Activated T-cell treated with anti-CD3 and anti-CD28 coated beads, Interleukin-2, amount 50 U/mL, for 72 hours (primary cell): ENCODE measurements around the gene SHISAL2B. TPM values are rescaled to one million over a fixed set of nuclear protein-coding genes. Genes with fewer than 3 reads are reported as not detected.
"Not testable (repeated sequence)": the region's sequence is repeated elsewhere in the genome, so short reads cannot be mapped to it uniquely, and the experiment has no call there.

Experiments
- ATAC-seq, 2 donors: fragments of 150-1000 bp; cut with Tn5 transposase; replicated peaks in 1 of 2; 2 replicates each; pipeline ENCODE4 v1.10.0; 2021; ENCODE audit warnings: moderate library complexity in 2 of 2, mild to moderate bottlenecking in 1 of 2
- DNase-seq, 2 donors: peaks; one replicate each; pipeline ENCODE4 v3.0.0; 2021 to 2022; ENCODE audit warnings: mixed read lengths in 1 of 2
- H3K27ac Mint-ChIP-seq: one replicate; pipeline ENCODE4 v1.8.0; 2022; ENCODE audit warnings: mild to moderate bottlenecking, moderate library complexity, mixed read lengths
- H3K27me3 Mint-ChIP-seq: one replicate; pipeline ENCODE4 v1.8.0; 2022; ENCODE audit warnings: low read depth, mixed read lengths
- H3K36me3 Mint-ChIP-seq, 2 donors: one replicate each; pipeline ENCODE4 v1.8.0; 2022; ENCODE audit warnings: mixed read lengths in 2 of 2, mild to moderate bottlenecking in 1 of 2; ENCODE audit not compliant: insufficient read depth in 2 of 2
- H3K4me1 Mint-ChIP-seq: one replicate; pipeline ENCODE4 v1.8.0; 2022; ENCODE audit warnings: low read depth, mixed read lengths
- H3K4me3 Mint-ChIP-seq, 2 donors: one replicate each; pipeline ENCODE4 v1.8.0; 2022; ENCODE audit warnings: mild to moderate bottlenecking in 2 of 2, mixed read lengths in 2 of 2, moderate library complexity in 2 of 2
- H3K9me3 Mint-ChIP-seq, 2 donors: one replicate each; pipeline ENCODE4 v1.8.0; 2022; ENCODE audit warnings: mixed read lengths in 2 of 2
- total RNA-seq, 2 donors: library from RNA; stranded (reverse); gene quantifications; one replicate each; pipeline ENCODE4 v1.2.3, GENCODE V29; 2022

The SHISAL2B gene
- total RNA-seq: not detected

DNA sequence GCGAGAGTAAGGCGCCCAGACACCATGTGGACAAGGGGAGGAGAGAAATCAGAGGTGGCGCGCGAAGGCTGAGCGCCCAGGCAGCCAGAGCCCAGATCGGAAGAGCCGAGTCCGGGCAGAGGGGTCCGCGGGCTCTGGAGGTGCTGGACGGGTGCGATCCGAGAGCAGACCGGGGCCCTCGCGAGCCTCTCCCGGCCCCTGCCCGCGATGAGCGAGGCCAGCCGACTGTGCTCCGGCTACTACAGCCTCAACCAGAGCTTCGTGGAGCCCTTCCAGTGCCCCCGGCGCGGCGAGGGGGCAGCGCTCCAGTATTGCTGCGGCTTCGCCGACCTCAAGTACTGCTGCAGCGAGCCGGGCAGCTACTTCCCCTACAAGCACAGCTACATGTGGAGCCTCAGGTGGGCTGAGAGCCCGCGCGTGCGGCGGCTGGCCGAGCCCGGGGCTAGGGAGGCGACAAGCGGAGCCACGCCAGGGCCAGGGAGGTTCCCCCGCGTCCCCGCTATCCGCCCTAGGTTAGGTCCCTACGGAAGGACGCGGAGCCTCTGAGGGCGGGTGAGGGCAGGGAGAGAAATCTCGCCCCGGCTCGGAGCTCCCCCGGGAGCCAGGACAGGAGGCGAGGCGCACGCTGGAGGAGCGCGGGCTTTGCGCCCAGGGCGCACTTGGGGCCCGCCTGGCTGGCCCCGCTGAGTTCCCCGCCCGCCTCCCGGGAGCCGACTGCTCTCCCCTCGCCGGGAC, at the start of gene SHISAL2B:
SHISAL2B (plus strand) TSS at position 87 of the 735 bp plus-strand sequence; CDS start at position 208, 121 bp downstream.
- Mint-ChIP-seq H3K27me3 (peaks cover 48% of the 10 kb centered on the region), H3K9me3 (no peaks in the 10 kb centered on the region), H3K36me3 (no peaks in the 10 kb centered on the region), H3K4me3 (peak within 1 kb of the TSS; percentile 76 to 84), H3K27ac (no peak within 1 kb of the TSS), H3K4me1 (peaks cover 8% of the 10 kb centered on the region)
- peak; percentile 39 to 41 for ATAC-seq
- DNase-seq: peak in 1 of 2 donors; percentile 4

DNA sequence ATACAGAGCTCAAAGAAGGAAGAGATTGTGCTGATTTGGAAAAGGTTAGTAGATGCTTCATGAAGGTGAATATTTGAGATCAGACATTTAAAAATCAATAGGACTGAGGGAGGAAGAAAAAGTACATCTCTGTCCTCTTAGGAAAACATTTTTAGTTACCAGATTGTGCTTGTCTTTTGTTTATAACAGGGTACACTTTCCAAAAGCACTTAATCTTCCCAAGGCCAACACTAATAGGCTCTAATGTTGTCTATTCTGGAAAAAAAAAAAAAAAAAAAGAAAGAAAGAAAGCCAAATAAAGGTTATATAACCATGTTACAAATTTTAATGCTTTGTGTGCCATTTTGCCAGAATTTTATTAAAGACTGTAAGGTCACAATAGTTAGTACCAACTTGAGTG, 45.5 kb upstream of the SHISAL2B start:
- no peaks in the 10 kb centered on the region for H3K9me3 Mint-ChIP-seq
- ATAC-seq (no peak), DNase-seq (no peak)
- H3K27ac Mint-ChIP-seq: no peak overlapping the region
- no peak overlapping the region for H3K4me3 Mint-ChIP-seq
- H3K4me1 Mint-ChIP-seq: no peaks in the 10 kb centered on the region
- H3K36me3 Mint-ChIP-seq: no peaks in the 10 kb centered on the region
- peaks cover under 1% of the 10 kb centered on the region for H3K27me3 Mint-ChIP-seq

GRCh38 chr5:64646169-64646568, 44.1 kb upstream of the SHISAL2B start:
- ATAC-seq: no peak
- DNase-seq: no peak
- no peak overlapping the region for H3K27ac Mint-ChIP-seq
- no peaks in the 10 kb centered on the region for H3K36me3 Mint-ChIP-seq
- no peak overlapping the region for H3K4me3 Mint-ChIP-seq
- no peaks in the 10 kb centered on the region for H3K27me3 Mint-ChIP-seq
- no peaks in the 10 kb centered on the region for H3K9me3 Mint-ChIP-seq
- H3K4me1 Mint-ChIP-seq: no peaks in the 10 kb centered on the region

DNA sequence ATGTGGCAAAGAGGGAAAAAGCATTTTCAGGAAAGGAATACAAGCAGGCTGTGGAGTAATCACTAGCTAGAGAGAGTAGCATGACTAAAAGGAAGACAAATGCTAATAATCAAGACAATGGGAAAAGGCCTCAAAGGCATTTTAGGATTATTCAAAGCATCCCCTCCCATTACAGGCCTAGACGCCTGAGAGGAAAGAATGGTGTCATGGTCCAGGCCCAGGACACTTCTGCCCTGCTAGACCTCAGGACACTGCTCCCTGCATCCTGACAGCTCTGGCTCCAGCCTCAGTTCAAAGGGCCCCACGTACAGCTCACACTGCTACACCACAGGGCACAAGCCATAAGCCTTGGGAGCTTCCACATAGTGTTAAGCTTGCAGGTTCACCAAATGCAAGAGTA, 40.8 kb upstream of the SHISAL2B start:
- Mint-ChIP-seq H3K27me3 (no peaks in the 10 kb centered on the region), H3K27ac (no peak overlapping the region), H3K36me3 (no peaks in the 10 kb centered on the region), H3K4me1 (no peaks in the 10 kb centered on the region), H3K4me3 (no peak overlapping the region), H3K9me3 (peaks cover 0 to 4% of the 10 kb centered on the region in 2 donors)
- DNase-seq (no peak), ATAC-seq (no peak)

DNA sequence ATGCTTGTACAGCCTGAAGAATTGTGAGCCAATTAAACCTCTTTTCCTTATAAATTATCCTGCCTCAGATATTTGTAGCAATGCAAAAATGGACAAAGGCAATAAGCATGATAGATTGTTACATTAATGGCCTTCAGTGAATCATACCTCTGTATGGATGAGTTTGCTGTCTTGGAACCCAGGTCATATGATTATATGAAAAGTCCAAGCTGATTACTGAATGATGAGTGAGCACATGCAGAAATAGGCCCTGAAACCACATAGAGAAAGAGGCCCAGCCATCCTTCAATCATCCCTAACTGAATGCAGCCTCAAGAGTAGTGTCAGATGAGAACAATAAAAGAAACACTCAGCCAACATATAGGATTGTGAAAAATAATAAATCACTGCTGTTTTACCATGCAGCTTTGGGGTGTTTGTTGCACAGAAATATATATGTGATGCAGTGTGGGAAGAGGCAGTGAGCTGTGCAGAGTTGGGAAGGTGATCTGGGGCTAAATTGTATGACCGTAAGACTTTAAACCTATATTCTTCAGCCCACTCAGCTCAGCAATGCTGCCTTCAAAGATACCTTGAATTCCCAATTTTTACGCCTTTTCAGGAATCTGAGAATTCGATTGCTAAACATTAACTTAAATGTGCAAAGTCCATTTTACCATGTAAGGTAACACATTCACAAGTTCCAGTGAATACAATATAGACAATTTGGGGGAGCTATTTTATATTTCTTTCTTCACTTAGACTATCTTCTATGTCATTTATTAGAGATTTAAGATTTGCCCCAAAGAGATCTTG, 36.3 kb upstream of the SHISAL2B start:
- no peaks in the 10 kb centered on the region for H3K4me1 Mint-ChIP-seq
- H3K9me3 Mint-ChIP-seq: peaks cover 1 to 8% of the 10 kb centered on the region in 2 donors
- no peak overlapping the region for H3K4me3 Mint-ChIP-seq
- ATAC-seq (no peak), DNase-seq (no peak)
- H3K27ac Mint-ChIP-seq: no peak overlapping the region
- H3K36me3 Mint-ChIP-seq: peaks cover 0 to 2% of the 10 kb centered on the region in 2 donors
- H3K27me3 Mint-ChIP-seq: no peaks in the 10 kb centered on the region

GRCh38 chr5:64654561-64654938, 35.8 kb upstream of the SHISAL2B start:
- no peaks in the 10 kb centered on the region for H3K4me1 Mint-ChIP-seq
- peaks cover 1 to 8% of the 10 kb centered on the region in 2 donors for H3K9me3 Mint-ChIP-seq
- no peaks in the 10 kb centered on the region for H3K27me3 Mint-ChIP-seq
- H3K4me3 Mint-ChIP-seq: no peak overlapping the region
- no peak overlapping the region for H3K27ac Mint-ChIP-seq
- ATAC-seq: no peak
- H3K36me3 Mint-ChIP-seq: peaks cover 0 to 2% of the 10 kb centered on the region in 2 donors
- no peak for DNase-seq

- DNase-seq (no peak), ATAC-seq (no peak)
- H3K27ac Mint-ChIP-seq: no peak overlapping the region
- peaks cover 0 to 2% of the 10 kb centered on the region in 2 donors for H3K36me3 Mint-ChIP-seq
- no peaks in the 10 kb centered on the region for H3K27me3 Mint-ChIP-seq
- H3K4me1 Mint-ChIP-seq: no peaks in the 10 kb centered on the region
- H3K9me3 Mint-ChIP-seq: peaks cover 1 to 8% of the 10 kb centered on the region in 2 donors
- H3K4me3 Mint-ChIP-seq: no peak overlapping the region
Measured at GRCh38 chr5:64655596-64655995, 34.7 kb upstream of the SHISAL2B start.

DNA sequence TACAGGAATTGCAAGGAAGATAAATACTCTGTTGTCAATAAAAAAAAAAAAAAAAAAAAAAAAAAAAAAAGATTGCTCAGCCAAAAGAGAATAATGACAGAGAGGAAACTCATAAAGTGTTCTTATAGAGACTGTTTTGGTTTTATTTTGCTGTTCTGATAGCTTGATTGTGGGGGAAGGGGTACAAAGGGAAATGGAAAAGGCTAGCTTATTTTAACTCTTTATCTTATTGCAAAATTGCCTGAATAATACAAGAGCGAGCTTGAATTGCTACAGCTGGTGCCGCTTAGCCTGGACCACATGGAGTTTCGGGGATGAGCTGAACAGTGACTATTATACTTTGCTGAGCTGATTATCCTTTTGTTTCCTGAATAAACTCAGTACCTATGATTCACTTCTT, 31.0 kb upstream of the SHISAL2B start:
- Mint-ChIP-seq H3K36me3 (peaks cover 0 to 2% of the 10 kb centered on the region in 2 donors), H3K4me1 (no peaks in the 10 kb centered on the region), H3K9me3 (peaks cover 1 to 4% of the 10 kb centered on the region in 2 donors), H3K27me3 (peaks cover 1% of the 10 kb centered on the region), H3K27ac (no peak overlapping the region), H3K4me3 (no peak overlapping the region)
- DNase-seq: no peak
- ATAC-seq: no peak

DNA sequence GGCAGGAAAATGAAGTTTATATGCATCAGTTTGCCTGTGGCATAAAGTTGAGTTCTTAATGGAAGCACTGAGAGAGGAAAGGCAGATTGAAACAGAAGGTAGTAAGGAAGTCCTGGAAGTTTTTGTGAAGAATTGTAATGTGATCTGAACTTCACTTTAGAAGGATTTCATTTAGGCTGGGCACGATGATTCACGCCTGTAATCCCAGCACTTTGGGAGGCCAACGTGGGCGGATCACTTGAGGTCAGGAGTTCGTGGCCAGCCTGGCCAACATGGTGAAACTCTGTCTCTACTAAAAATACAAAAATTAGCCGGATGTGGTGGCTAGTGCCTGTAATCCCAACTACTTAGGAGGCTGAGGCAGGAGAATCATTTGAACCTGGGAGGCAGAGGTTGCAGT, 27.1 kb upstream of the SHISAL2B start:
- not testable (repeated sequence) for H3K27me3 Mint-ChIP-seq, H3K4me1 Mint-ChIP-seq, H3K9me3 Mint-ChIP-seq, H3K4me3 Mint-ChIP-seq, ATAC-seq, H3K36me3 Mint-ChIP-seq, DNase-seq, H3K27ac Mint-ChIP-seq

GRCh38 chr5:64665243-64665642, 25.1 kb upstream of the SHISAL2B start:
- Mint-ChIP-seq H3K4me1 (no peaks in the 10 kb centered on the region), H3K9me3 (no peaks in the 10 kb centered on the region), H3K27me3 (peaks cover 5% of the 10 kb centered on the region), H3K4me3 (no peak overlapping the region), H3K36me3 (no peaks in the 10 kb centered on the region), H3K27ac (no peak overlapping the region)
- ATAC-seq (no peak), DNase-seq (no peak)

- Mint-ChIP-seq H3K9me3 (no peaks in the 10 kb centered on the region), H3K4me1 (no peaks in the 10 kb centered on the region), H3K4me3 (no peak overlapping the region), H3K27ac (no peak overlapping the region), H3K27me3 (peaks cover 11% of the 10 kb centered on the region), H3K36me3 (no peaks in the 10 kb centered on the region)
- DNase-seq (no peak), ATAC-seq (no peak)
Measured at GRCh38 chr5:64666078-64666477, 24.2 kb upstream of the SHISAL2B start.

DNA sequence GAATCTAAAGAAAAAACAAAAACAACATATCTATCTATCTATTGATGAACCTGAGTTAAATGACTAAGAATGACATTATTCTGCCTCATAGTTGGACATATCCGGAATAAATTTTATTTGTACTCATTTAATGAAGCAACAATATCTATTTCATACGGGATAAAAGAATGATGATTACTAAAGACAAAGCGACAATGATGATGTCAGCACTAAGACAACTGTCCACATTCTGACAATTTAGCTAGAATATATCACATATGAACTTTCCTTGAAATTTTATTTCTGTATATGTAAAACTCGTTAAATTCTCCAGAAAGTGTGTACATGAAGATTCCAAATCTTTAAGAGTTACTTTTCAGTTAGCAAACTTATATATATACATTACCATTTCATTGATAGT, 23.2 kb upstream of the SHISAL2B start:
- ATAC-seq: no peak
- DNase-seq: no peak
- Mint-ChIP-seq H3K9me3 (no peaks in the 10 kb centered on the region), H3K4me3 (no peak overlapping the region), H3K27me3 (peaks cover 11% of the 10 kb centered on the region), H3K4me1 (no peaks in the 10 kb centered on the region), H3K36me3 (no peaks in the 10 kb centered on the region), H3K27ac (no peak overlapping the region)

- ATAC-seq: no peak
- Mint-ChIP-seq H3K27me3 (peaks cover 13% of the 10 kb centered on the region), H3K9me3 (no peaks in the 10 kb centered on the region), H3K27ac (no peak overlapping the region), H3K4me1 (no peaks in the 10 kb centered on the region), H3K36me3 (no peaks in the 10 kb centered on the region), H3K4me3 (no peak overlapping the region)
- DNase-seq: no peak
Measured at GRCh38 chr5:64670277-64670676, 20.0 kb upstream of the SHISAL2B start.
